Medulla oblongata (tissue), 1 donor: ENCODE measurements around the gene TRIP10.

Source experiments
- DNase-seq: peaks from one replicate; pipeline ENCODE4 v3.0.0-alpha.2; 2015; ENCODE audit errors: extremely low spot score

TRIP10 gene

GRCh38 chr19:6712231-6712630 is 27.2 kb upstream of the TRIP10 start:
- DNase-seq: no peak

GRCh38 chr19:6712692-6713670 is 26.5 kb upstream of the TRIP10 start:
- DNase-seq: no peak

GRCh38 chr19:6713773-6714692 is 25.4 kb upstream of the TRIP10 start:
- no peak for DNase-seq

GRCh38 chr19:6714749-6715555 is 24.5 kb upstream of the TRIP10 start:
- no peak for DNase-seq

GRCh38 chr19:6716610-6716970 is 22.9 kb upstream of the TRIP10 start:
- DNase-seq: no peak

GRCh38 chr19:6717036-6717435 is 22.4 kb upstream of the TRIP10 start:
- no peak for DNase-seq

- no peak for DNase-seq
These were observed 22.0 kb upstream of the TRIP10 start for GRCh38 chr19:6717441-6717971.

GRCh38 chr19:6718111-6718740 is 21.3 kb upstream of the TRIP10 start:
- DNase-seq: no peak

GRCh38 chr19:6718741-6719539 is 20.5 kb upstream of the TRIP10 start:
- DNase-seq: peak; percentile 77

GRCh38 chr19:6719540-6719861 is 20.0 kb upstream of the TRIP10 start:
- DNase-seq: no peak

GRCh38 chr19:6719992-6720368 is 19.5 kb upstream of the TRIP10 start:
- DNase-seq: no peak

GRCh38 chr19:6720369-6721137 is 18.9 kb upstream of the TRIP10 start, which contains the start of gene C3:
Gene C3 (minus strand): TSS chr19:6720650. CDS start chr19:6720589, 61 bp downstream.
- peak; percentile 77 for DNase-seq

GRCh38 chr19:6721138-6721474 is 18.4 kb upstream of the TRIP10 start:
- DNase-seq: no peak

GRCh38 chr19:6721773-6722172 is 17.7 kb upstream of the TRIP10 start:
- no peak for DNase-seq

GRCh38 chr19:6723108-6723618 is 16.3 kb upstream of the TRIP10 start:
- no peak for DNase-seq

- DNase-seq: peak; percentile 76
These were observed 15.7 kb upstream of the TRIP10 start for GRCh38 chr19:6723738-6724137.

GRCh38 chr19:6724631-6725492 is 14.6 kb upstream of the TRIP10 start:
- no peak for DNase-seq

- no peak for DNase-seq
These were observed 13.8 kb upstream of the TRIP10 start for GRCh38 chr19:6725513-6726231.
